A204.1 (cell line): ENCODE measurements around the gene HOXC5.

Experiments used
- FAIRE-seq: peaks from 2 replicates; lab custom pipeline; 2012; peaks lifted over from hg19 to GRCh38; lab: Jason Lieb, UNC

The HOXC5 gene

DNA sequence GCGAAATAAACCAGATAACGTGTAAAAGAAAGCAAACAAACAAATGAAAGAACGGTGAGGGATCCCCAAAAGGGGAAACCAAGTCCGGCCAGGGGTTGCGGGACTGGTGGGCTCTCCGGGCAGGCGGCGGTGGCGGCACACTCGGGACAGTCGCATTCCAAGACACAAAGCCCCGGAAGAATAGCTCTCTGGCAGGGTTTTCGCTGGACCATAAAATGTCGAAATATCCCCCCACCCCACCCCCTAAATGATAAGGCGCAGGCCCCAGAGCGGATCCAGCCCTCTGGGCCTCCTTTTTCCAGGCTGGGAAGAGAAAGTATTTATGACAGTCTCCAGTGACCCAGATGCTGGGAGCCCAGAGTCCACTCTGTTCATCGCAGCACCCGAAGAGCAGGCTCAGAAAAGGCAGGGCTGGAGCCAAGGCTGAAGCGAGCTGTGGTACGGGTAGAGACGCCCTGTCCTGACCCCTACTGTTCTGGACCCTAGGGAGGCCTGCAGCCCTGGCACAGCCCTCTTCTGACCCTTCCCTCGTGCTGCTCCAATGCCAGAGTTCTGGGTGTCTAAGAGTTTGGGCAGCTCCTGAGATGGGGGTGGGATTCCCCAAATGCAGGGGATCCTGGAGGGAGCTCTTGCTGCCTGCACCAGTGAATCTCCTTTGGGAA, 26.2 kb upstream of the HOXC5 start:
- no peak for FAIRE-seq

GRCh38 chr12:54007538-54008259, 25.2 kb upstream of the HOXC5 start:
- no peak for FAIRE-seq

GRCh38 chr12:54008260-54008552, 24.6 kb upstream of the HOXC5 start:
- FAIRE-seq: no peak

DNA sequence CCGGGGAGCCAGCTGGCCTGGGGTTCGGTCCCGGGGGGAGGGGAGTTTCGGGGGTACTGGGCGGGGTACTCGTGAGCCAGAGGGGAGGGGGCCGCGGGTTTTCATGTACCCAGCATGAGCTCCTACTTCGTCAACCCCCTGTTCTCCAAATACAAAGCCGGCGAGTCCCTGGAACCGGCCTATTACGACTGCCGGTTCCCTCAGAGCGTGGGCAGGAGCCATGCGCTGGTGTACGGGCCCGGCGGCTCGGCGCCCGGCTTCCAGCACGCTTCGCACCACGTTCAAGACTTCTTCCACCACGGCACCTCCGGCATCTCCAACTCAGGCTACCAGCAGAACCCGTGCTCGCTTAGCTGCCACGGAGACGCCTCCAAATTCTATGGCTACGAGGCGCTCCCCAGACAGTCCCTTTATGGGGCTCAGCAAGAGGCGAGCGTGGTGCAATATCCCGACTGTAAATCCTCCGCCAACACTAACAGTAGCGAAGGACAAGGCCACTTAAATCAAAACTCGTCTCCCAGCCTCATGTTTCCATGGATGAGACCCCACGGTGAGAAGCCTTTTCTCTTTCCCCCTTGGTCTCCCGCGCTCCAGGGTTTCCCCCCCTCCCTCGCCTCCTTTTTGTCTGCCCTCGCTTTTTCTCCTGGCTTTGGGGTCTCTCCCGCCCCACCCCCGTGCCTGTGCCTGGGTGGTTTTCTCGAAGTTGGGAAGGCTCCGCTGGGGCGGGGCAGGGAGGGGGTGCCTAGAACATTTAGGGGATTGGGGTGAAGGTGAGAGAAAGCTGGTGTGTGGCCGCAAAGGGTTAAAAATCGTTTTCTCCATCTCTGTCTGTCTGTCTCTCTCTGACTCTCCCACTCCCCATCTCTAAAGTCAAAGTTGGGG, 23.4 kb upstream of the HOXC5 start:
- no peak for FAIRE-seq

- no peak for FAIRE-seq
Measured at GRCh38 chr12:54010053-54010971, 22.5 kb upstream of the HOXC5 start.

DNA sequence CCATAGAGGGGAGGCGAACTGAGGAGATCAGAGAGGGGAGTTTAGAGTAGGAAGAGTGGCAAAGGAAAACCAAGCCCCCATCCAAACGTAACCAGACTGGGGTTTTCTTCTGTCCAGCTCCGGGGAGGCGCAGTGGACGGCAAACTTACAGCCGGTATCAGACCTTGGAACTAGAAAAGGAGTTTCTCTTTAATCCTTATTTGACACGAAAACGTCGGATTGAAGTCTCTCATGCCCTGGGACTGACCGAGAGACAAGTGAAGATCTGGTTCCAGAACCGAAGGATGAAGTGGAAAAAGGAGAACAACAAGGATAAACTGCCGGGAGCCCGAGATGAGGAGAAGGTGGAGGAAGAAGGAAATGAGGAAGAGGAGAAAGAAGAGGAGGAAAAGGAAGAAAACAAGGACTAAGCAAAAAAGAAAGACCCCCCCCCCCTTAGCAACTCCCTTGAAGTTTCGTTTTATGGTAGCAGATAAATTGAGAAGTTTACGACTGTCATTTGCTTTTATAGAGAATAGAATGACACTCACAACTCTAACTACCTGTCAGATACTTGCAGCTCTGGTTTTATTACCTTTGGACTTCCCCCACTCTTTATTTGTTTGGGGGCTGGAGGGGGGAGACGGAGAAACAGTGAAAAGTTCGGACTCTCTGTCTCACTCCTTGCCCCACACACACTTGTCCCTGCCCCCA, 21.7 kb upstream of the HOXC5 start:
- FAIRE-seq: no peak

DNA sequence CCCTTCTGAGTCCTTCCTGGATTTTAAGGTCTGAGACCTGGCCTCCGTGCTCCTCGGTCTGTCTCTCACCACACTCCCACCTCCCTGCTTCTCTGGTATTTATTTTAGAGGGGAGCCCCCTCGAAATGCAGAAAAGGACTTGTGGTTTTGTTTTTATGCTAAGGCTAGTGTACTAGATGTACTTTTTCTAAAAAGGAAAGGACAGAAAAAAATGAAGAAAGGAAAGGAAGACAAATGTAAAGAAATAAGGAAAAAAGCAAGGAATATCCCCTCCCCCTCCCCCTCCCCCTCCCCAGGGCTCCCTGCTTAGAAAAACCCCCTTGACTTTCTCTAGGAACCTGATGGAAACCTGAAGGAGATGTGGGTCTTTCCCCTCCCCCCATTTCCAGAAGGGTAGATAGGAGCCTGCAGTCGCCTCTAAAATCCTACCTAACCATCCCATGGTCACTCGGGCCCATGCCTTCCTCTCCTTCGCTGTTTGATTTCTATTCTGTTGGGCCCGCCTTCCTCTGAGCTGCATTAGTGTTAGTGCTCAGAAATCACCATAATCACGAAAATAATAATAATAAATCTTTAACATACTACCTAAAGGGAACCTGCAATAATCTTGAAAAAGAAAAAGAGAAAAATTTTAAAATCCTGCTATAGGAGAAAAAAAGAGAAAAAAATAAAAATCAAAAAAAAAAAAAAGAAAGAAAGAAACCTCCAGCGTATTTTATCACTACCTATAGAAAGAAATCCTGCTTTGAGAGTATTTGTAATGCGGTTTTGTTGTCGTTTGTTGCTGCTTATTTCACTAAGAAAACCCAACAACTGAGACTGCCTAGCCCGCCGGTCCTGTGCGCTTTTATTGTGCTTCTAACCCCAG, 21.0 kb upstream of the HOXC5 start:
- FAIRE-seq: no peak

DNA sequence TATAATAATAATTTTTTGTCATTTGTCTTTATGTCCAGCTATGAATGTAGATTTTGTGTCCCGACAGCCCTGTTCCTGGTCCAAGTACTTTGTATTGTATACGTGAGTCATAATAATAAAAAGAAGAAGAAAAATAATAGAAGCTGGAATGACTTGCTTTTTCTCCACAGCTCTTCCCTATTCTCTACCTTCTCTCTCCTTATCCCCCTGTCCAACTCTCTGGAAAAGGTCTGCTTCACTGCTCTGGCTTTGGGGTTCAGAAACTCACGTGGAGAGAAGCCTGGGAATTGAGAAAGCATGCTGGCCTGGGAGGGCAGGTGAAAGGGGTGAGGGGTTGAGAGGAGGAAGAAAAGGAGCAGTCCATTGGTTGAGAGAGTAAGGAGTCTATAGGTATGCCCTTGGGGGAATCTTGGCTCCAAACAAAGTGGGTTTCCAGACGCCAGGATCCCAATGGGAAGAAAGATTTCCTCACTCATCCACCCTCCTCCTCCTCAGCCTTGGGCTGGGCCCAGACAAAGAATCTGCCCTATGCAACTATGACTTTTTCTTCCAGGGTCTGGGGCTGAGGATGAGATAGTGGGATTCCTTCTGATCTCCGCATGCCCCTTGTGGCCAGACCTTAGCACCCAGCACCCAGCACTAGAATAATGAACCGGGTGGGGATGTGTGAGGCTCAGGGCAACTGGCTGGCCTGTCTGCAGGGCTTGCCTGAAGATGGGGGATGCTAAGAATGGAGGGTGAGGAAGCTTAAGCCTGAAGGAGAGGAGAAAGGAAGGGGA, 20.0 kb upstream of the HOXC5 start:
- no peak for FAIRE-seq

- FAIRE-seq: no peak
Measured at GRCh38 chr12:54014377-54015017, 18.4 kb upstream of the HOXC5 start.

DNA sequence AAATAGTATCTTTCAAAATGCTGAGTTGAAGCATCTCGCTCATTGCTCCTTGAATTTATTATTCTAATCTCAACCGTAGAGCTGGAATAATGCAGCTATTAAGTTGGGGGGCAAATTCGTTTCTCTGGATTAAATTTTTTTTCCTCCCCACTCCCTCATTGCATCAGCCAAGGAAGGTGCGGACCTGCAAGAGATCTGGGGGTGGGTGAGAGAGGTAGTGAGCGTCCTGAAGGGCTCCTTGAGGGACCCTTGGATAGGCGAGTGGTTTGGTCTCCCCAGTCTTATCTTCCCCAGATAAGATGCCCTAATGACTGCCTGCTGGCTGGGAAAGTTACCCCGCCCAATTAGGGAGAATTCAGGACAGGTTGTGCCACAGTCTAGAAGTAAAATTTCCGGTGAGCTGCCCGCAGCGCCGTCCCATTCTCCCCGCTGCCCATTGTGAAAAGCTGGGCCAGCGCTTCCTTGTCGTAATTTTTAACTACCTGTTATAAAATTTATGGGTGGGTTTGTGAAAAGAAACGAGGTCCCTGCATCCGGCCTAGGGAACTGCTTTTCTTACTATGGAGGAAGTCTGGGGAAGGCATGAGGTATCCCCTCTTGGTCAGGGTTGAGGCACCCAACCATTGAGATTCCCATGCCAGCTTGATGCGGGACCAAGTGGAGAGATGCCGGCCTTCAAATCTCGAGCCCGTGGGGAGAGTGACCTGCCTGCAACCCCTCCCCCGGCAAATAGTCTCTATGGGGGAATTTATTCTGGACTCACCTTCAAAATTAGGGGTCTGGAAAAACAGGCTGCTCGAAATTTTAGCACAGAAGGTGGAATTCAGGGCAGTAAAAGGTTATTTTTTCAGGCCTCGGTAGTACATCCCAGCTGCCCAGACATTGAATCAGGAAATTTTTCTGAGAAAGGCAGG, 17.6 kb upstream of the HOXC5 start:
- FAIRE-seq: no peak

GRCh38 chr12:54016051-54016450, 16.8 kb upstream of the HOXC5 start:
- no peak for FAIRE-seq

DNA sequence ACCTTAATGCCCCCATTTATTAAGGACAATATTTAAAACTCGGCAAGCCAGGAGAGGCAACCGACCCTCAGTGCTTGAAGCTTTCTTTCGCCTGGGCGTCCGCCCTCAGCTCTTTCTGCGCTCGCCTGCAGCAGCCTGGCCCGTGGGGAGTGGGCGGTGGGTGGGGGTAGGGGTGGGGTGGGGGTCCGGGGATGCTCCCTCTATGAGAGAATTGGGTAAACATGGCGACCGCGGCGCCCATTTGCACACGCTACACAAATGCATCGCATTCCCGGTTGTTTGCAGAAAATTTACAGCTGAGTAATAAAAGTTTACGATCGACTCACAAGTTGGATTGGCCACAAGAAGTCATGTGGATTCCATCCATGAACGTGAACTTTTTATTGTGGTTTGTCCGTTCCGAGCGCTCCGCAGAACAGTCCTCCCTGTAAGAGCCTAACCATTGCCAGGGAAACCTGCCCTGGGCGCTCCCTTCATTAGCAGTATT, 16.3 kb upstream of the HOXC5 start:
- peak; percentile 92 for FAIRE-seq

- FAIRE-seq: no peak
Measured at GRCh38 chr12:54017027-54017788, 15.6 kb upstream of the HOXC5 start.

GRCh38 chr12:54017878-54018467, 14.9 kb upstream of the HOXC5 start:
- no peak for FAIRE-seq

- no peak for FAIRE-seq
Measured at GRCh38 chr12:54018468-54018984, 14.3 kb upstream of the HOXC5 start.

DNA sequence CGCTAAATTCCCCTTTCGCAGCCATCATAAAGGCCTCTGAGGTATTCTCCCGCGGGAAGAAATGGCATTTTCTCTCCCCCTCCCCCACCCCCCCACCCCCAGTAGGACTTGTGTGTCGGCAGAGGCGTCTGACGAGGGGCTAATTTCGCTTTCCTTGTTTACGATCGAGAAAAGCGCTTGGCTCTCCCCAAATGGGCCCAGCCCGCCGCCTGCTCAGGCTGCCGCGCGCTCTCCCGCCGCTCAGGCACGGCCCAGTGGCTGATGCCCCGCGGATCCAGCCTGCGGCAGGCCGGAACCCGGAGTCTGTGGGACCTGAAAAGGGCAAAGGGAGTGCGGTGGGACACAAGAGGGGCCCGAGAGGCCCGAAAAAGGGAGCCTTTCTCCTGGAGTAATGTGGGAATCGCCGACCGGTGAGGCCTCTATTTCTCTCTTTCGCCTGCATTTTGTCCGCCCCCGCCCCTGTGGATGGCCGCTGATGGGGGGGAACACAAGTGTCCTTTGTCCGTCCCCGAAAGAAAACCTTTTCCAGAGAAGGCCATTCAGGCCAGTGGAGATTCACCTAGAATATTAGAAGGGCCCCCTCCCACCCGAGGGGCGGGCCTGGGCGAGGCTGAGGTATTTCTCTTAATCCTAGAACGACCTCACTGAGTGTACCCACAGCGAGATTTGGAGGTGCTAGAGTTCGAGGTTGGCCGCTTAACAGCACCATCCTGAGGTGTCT, 13.6 kb upstream of the HOXC5 start:
- FAIRE-seq: no peak
